CD4-positive, alpha-beta T cell treated with Interleukin-2 at 100 ng/mL for 4 hours (primary cell): ENCODE data around the gene SPTSSA.
"Not testable (repeated sequence)": the region's sequence is repeated elsewhere in the genome, so short reads cannot be mapped to it uniquely, and the experiment has no call there.

Source experiments
- DNase-seq: peaks from one replicate; pipeline ENCODE4 v3.0.0-alpha.2; 2020; ENCODE audit warnings: low spot score

The SPTSSA gene

DNA sequence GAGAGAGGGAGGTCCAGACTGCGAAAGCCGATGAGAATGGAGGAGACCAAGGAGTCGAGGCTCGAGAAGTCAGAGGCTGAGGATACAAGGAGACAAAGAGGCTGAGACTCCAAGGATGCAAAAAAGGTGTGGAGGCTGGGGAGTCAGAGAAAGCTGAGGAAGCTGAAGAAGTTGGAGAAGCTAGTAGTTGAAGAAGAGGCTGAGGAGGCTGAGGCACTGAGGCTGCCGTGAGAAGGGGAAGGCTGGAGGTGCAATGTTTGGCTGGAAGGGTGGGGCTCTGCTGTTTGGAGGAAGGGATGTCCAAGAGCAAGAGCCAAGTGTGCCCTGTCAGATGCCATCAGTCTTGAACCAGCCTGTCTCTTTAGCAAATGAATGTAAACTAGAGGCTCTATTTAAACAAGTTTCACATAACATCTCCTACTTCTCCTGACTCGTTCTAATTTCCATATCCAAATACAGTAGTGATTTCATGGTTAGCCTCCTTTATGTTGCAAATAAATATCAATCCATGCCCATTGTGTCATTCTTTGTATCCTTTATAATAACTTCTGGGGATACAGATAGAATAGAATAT is 10.8 kb upstream of the SPTSSA start:
- no peak for DNase-seq

DNA sequence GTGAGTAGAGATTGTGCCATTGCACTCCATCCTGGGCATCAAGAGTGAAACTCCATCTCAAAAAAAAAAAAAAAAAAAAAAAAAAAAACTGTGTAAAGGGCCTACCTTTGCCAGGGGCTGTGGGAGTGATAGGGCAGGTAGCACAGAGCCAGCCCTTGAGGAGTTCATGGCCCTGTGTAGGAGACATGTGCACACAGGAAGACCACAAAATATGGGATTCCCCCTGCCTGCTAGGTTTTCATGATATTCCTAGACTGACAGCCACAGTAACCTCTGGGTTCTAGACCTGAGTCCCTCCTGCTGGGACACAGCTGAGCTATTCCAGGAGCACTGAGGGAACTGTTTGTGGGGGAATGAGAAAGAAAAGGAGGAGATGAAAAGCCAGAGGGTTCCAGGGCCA is 8.3 kb upstream of the SPTSSA start:
- no peak for DNase-seq

DNA sequence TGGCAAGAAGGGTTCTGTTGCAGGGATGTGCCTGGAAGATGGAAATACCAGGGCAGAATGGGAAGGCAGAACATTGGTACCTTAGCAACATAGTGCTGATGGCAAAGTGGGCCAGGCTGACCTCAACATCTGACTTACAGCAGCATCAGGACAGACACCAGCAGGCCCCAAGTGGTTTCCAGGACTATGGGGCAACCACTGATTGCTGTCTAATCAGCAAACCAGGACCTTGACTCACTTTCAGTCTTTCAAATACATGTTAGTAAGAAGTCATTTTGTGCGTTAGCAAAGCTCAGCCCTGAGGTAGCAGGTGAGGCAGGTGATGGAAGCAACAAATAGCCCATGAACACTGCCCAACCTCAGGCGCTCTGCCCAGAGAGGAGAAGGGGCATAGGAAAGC is 4.7 kb upstream of the SPTSSA start:
- no peak for DNase-seq

DNA sequence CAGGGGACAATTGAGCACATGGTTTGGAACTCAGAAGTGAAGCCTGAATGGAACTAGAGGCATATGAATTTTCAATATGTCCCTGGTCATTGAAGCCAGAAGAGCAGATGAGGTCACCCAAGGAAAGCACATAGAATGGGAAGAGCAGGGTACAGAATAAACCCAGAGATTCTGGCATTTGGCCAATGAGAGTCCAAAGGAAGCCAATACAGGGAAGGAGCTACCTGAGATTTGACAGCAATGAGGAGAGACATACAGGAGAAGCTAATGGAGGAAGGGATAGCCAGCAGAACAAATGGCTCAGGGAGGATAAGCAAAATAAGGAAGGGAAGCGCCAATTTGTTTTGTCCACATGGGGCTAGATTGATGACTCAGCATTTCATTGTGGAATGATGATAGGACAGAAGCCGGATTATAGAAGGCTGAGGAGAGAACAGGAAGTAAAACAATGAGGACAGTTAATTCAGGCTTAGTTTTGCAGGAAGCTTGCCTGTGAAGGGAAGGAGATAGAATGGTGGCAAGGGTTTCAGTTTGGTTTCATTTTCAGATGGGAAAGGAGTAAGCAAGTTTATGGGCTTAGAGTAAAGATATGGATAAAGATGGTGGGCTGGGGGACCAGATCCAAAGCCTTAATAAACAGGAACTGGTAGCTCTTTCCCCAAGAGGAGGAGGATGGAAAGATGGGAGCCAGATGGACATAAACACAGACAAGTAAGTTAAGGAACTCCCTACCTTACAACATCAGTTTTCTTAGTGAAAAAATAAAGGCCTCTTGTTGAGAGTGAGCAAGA is 3.2 kb upstream of the SPTSSA start:
- DNase-seq = no peak

DNA sequence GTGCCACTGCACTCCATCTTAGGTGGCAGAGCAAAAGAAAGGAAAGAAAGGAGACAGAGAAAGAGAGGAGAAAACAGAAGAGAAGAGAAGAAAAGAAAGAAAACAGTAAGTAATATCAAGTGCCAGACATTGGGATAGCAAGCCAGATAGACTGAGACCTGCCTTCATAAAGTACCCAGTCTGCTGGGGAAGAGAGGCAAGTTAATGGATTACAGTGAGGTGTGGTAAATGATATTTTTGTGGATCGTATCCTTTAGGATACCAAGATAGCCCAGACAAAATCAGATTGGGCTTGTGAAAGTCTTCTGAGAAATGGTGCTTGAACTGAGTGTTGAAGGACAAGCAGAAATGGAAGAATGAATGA is 1.5 kb upstream of the SPTSSA start:
- no peak for DNase-seq

DNA sequence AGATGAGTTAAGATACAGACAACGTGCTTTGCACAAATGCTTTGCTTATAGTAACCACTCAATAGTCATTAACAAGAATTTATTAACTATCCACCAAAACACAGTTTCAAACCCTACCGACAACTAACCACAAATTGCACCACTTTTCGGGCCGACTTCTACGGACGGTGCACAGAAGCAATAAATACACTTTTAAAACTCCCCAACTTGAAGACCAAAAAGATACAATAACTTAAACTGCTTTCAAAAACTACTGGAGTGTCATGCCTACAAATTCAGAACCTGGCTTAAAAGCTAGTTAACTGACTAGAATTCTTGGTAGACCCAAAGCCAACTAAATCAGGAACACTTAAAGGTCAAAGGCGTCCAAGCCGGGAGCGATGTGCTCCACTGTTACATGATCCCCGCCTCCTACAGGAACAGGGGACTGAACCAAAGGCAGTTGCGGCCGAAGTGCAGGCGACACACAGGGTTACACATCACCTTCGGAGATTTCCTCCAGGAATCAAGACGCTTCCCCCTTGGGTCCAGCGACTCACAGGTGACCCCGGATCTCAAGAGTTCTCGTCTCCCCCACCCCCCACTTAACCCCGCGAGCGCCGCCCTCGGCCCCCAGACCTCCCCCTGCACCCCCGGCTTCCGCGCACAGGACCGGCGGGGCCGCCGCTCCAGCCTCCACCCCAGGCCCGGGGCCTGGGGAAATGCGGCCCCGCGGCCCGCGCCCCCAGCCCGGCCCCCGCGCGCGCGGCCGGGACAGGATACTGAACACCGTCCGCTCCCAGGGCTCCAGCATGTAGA is 507 bp downstream of the SPTSSA start:
- DNase-seq = peak; percentile 8

DNA sequence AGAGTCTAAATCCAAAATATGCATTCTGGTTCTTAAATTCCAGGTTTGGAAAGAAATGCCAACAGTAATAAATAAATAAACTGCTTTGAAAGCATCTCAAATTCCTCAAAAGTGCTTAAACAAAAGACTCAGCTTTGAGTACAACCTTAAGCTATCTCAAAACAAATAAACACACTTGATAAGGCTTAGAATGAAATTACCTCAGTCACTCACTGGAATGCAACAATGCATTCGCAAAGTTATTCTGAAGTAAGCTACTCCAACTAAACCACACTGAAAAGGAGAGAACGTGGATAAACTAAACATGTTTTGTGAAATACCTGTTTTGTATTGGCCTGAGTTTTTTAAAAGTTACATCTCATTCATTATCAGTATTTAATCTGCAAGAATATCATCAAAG is 1.2 kb downstream of the SPTSSA start:
- DNase-seq = no peak

DNA sequence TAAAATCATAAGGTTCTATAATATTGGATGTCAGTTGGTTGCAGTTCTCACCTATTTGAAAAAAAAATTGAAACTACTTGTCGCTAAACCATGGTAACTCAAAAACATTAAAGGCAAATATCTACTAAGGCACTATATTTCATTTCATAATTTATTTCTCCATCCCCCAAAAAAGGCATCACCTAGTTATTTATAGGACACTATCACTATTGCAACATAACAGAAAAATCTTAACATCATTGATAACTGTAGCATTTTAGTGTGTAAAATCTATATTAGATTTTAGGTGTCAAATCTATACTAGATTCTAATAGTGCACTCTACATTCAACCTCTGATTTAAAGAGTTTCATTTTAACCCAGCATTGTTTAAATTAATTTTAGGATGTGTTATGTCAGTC is 1.7 kb downstream of the SPTSSA start:
- no peak for DNase-seq

DNA sequence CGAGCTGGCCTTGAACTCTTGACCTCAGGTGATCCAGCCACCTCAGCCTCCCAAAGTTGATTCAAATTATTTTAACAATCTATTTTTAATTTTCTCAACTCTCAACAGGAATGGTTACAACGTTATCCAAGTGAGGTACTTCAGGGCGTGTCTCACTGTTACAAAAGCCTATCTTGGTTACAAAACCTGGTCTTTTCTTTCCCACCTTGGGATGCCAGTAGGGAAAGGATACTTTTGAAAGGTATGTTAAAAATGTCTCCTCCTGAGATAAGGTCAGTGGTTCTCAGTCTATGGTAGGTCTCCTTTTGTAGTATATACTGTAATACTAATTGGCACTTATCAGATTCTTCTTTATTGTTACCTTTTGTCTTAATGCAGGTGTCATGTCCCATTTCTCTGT is 4.9 kb downstream of the SPTSSA start:
- no peak for DNase-seq

DNA sequence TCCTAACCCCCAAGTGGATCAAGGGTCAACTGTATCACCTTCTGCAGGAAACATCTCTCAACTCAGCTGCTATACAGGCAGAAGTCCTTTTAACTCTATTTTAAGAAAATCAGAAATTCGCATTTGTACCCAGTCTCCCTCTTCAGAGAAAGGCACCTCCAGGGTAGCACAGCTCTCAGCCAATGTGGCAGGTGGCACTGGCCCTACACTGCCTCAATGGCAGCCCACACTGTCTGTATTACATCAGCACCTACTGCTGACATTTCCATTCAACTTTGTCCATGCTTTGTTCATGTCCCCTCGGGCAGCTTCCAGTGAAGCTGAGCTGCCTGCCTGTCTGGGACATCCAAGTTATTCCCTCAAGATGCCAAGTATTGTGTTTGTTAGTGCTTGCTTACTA is 8.8 kb downstream of the SPTSSA start:
- no peak for DNase-seq

DNA sequence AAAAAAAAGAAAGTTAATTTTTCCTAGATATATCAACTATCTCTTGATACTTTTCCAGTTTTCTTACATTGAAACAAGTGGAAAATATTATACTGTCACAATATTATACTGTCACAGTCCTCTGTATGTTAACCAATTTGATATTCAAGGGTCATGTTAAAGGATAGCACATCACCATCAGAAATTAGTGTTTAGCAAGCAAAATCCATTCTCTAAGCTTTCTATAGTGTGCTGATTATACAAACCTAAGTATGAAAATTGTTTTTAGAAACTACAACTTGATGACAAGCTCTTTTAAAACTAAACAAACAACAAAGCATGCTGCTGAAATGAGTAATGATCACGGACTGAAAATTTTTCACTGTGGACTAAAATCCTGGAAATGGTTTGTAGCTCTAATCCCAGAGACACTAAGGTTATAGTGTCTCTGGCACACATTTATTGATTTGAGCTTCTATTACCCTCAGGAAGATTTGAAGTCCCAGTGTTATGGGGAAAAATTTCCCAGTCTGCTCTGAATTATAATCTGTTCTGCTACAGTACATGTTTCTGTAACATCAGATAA is 9.7 kb downstream of the SPTSSA start:
- DNase-seq = no peak

DNA sequence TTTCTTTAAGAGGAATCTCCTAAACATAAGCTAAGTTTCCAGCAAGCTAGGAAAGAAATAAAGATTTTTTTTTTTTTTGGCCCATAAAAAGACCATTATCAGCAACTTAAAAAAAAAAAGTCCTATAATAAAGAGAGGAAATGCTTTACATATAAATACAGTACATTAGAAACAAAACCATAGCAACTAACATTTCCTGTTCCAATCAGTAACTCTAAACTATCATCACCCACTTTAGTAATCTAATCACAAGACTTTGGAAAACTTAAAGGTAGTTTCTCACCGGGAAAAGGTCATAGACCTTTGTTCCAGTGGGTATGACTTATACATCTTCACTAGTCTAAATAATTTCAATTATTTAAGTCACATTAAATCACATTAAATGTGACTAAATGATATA is 11.1 kb downstream of the SPTSSA start:
- DNase-seq = no peak

DNA sequence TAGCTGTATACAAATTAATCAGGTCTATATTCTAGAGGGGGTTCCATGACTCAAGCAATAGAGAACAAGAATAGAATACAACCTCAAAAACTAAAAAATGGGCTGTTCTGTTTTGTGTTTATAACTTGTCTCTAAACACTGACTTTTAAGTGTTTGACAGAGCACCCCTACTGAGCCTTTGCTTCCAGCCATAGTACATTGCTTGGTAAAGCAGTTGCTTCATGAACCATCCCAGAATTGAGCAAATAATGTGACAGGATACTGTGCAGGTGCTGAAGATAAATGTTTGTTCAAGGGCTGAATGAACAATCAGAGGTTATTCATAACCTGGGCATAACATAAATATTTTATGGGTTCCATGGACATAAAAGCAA is 11.5 kb downstream of the SPTSSA start:
- DNase-seq = no peak

DNA sequence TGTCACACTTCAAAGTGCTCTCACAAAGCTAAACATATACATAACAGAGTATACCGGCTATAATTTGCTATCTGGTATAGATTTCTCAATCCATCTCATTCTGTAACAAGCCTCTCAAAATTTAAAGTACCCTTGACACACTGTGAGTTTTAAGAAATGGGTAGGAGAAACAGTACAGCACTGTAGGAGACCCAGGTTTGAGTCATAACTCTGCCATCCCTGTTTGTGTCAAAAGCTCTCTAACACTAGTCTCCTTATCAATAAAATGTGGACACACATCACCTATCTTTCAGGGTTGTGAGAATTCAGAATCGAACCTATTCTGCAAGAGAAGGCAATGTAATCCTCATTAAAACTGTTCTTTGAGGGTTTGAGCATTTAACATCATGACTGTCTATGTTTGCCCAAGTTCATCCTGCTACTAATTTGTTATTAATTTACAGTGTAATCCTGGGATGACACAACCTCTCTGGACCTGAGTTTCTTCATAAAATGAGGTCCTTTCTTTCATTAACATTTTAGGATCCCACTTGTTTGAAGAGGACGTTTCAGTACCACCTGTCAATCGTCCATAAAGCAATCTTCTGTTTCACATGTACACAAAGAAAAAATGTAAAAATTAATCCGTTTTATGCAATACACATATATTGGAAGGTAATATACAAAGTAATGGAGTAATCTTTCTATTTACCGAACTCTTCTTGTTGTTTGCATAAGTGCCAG is 12.1 kb downstream of the SPTSSA start:
- DNase-seq = no peak

DNA sequence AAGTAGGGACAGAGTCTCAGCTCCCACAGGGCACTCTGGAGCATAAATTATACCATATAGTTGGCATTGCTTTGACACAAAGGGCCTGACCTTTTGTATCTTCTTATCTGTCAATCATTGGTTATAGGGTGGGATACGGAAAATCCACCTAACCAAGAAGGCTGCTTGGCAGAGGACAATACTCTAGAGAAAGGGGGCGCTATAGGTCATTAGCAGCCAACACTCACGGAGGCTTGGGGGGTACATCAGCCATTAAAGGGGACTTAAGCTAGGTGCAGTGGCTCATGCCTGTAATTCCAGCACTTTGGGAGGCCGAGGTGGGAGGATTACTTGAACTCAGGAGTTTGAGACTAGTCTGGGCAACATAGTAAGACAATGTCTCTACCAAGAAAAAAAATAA is 22.9 kb downstream of the SPTSSA start:
- DNase-seq = no peak

DNA sequence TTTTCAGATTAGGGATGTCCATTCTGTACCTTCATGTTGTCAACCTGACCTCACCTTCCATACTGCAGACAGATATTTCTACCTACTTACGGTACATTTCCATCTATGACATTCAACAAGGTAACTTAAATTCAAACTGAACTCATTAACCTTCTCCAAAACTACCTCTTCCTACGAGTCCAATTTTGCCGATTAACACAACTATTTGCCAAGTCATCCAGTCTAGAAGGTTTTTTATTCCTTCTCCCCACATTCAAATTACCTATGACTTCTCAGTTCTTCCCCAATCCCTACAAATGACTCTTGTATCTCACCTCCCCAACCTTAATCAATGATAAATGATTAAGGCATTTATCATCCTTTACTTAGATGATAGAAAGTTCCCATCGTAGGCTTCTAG is 23.6 kb downstream of the SPTSSA start:
- DNase-seq = no peak

DNA sequence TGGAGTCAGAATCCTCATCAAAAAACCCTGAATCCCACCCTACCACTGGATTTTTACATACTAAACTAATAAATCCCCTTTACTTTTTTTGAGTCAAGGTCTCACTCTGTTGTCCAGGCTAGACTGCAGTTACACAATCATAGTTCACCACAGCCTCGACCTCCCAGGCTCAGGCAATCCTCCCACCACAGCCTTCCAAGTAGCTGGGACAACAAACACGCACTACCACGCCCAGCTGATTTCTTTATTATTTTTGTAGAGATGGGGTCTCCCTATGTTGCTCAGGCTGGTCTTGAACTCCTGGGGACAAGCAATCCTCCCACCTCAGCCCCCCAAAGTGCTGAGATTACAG is 24.3 kb downstream of the SPTSSA start:
- no peak for DNase-seq

DNA sequence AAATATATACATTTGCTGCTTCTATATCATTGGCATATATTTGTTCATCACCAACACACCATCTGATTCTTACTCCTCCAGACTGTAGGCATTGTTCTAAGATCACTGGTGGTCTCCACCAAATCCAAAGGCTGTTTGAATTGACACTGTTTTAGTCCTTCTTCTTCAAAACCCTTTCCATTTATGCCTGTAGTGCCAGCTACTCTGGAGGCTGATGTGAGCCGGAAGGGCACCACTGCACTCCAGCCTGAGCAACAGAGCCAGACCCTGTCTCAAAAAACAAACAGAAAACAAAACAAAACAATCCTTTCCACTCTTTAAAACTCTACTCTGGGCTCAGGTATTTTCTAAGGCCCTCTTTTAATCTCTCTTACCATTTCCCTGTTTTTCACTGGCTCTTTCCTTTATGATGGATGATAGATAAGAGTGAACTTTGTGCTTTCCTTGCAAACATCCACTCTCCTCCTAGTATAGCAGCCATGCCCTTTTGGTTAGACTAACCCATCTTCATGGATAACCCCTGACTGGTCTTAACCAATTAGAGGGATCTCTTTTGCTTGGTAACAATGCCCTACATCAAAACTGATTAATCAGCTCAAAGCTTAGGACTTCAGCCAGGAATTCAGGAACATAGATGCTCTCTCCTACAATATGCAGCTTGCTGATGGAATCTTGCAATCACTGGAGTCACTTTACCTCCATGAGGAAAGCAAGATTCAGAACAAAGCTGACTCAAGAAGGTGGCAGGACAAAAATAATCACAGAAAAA is 24.9 kb downstream of the SPTSSA start:
- no peak for DNase-seq

DNA sequence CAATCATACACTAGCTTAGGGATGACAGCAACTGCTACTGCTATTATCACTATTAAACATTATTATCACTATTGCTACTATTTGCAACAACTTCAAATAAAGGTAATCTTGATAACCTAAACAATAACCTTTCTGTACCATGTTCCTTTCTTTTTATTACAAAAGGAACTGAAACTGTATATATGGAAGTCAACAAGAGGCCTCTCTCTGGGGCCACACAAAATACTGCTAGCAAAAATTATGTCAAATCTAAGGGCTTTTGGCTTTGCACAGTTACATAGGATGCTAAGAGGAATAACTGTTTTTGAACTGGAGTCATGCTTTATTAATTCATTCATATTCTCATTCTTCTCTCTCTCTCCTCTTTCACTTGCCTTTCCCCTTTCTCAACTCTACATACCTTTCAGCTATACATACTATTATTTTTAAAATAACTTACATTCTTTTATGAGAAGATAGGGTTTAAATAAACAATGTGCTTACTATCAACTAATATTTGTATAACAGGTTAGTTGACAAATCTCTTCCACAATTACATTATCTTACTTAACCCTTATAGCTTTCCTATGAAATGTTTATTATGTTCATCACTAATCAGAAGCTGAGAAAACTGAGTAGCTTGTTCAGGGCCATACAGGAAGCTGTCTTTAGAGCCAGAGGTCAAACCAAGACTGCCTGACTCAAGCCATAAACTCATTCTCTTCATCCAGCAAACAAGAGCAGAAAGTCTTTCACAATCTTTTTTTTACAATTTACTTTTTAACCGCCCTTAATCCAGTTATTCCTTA is 25.7 kb downstream of the SPTSSA start:
- DNase-seq = no peak

DNA sequence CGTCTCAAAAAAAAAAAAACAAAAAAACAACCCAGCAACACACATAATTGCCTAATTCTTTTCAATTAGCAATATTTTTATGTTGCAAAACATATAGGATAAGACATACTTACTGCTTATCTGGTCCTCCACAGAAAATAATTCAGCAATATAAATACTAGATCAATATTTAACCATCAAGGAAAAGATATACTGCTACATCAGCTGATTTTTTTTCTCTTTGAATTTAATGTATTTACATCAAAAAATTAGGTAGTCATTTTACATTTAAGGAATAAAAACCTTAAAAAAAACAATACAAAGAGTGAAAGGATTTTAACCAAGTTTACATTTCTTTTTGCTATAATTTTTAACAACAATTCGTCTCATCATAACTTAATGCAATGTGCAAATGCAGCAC is 28.1 kb downstream of the SPTSSA start:
- no peak for DNase-seq

DNA sequence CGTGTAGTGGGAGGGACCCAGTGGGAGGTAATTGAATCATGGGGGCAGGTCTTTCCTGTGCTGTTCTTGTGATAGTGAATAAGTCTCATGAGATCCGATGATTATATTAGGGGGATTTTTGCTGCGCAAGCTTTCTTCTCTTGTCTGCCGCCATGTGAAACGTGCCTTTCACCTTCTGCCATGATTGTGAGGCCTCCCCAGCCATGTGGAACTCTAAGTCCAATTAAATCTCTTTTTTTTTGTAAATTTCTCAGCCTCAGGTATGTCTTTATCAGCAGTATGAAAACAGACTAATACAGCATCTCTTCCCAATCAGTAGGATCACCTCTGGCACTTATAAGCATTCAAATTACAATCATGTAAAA is 34.0 kb downstream of the SPTSSA start:
- not testable (repeated sequence) for DNase-seq
